Ovary (tissue), 3 donors: ENCODE results near the gene STARD7.

Source experiments
- CTCF ChIP-seq, 3 donors: fragments of 450-650 bp in 2 of 3; fragments of 200-600 bp in 1 of 3; IDR thresholded peaks; one replicate each; pipeline versions ENCODE4 v1.5.1 to v1.8.0; 2016 to 2022; ENCODE audit warnings: antibody characterized with exemption in 3 of 3, mild to moderate bottlenecking in 1 of 3
- EP300 ChIP-seq: sonication (generic); formaldehyde crosslinking; IDR thresholded peaks from one replicate; pipeline ENCODE4 v1.6.1; 2017; ENCODE audit warnings: antibody characterized with exemption
- POLR2A ChIP-seq: fragments of 450-650 bp; IDR thresholded peaks from one replicate; pipeline ENCODE4 v1.6.1; 2017; ENCODE audit warnings: antibody characterized with exemption, mild to moderate bottlenecking, moderate library complexity
- donor health status: DM: no; HTN: no; CAD: no.

GRCh38 chr2:96145036-96145847 lies 63.4 kb downstream of the STARD7 start, which contains the start of gene DUSP2:
- no peak for TF ChIP-seq CTCF (IDR thresholded peaks at IDR 0.05)
- no peak for TF ChIP-seq EP300
- no peak for TF ChIP-seq POLR2A
